WI38 (cell line): Measurements from ENCODE around the gene INPP5A.

Experiments
- H3K4me3 ChIP-seq: 2 replicates; pipeline ENCODE4 v1.5.1; 2011; ENCODE audit warnings: low read depth, mild to moderate bottlenecking, control low read depth, low read length
- CTCF ChIP-seq: IDR thresholded peaks from 2 replicates; pipeline ENCODE4 v1.5.1; 2012; ENCODE audit warnings: low read depth, mild to moderate bottlenecking, control low read depth, low read length

The INPP5A gene

DNA sequence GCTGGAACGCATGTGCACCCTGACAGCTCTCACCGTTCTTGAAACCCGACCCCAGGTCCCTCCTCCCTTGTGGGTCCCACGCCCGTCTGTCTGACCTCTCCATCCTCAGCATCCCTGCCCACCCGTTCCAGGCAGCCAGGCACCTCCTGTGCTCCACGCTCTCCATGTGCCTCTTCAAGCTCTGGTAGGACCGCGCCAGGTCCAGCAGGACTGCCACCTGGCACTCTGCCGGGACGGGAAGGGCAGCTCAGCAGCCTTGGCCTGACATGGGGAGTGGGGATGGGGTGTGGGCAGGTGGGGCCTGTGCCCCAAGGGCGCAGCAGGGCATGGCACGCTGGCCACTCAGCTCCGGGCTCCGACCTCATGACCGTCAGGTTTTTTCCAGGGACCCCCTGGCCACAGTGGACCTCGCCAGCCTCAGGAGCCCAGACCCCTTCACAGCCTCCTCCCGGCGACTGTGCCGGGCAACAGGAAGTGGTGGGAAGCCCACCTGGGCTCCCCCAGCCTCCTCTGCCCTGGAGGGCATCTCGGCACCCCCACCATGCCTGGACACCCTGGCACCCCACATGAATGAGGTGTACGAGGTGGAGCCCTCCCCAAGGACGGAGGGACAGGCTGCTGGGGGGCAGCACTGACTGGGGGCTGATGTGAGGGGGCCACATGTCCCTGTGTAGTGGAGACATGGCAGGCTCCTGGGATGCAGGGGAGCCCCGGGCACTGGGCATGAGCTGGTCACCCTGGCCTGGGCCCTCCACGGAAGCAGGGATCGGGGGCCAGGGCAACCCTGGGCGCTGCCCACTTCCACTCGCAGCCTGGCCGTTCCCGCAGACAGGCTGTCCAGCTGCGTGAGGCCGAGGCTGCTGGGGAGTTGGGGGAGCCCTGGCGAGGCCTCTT lies 273.5 kb downstream of the INPP5A start:
- no peak overlapping the region for H3K4me3 ChIP-seq
- TF ChIP-seq CTCF = no peak

- TF ChIP-seq CTCF = no peak
- H3K4me3 ChIP-seq = no peak overlapping the region
These were observed 274.4 kb downstream of the INPP5A start for GRCh38 chr10:132811891-132812481.

DNA sequence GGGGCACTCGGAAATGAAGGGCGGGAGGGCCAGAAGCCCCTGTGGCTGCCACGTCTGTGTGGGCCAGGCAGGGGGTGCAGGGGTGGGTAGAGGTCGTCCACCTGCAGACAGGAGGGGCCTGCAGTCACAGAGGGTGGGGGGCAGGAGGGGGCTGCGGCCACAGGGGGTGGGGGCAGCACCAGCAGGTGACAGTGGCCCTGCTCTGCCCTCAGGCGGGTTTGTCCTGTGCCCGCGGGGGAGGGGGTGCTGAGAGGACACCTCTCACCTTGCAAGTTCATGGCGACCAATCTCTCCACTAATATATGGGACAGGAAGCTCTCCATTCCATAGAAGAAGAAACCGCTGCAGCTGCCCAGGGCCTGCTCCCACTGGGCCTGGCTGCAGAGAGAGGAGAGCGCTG lies 274.9 kb downstream of the INPP5A start:
- no peak overlapping the region for H3K4me3 ChIP-seq
- no peak for TF ChIP-seq CTCF

DNA sequence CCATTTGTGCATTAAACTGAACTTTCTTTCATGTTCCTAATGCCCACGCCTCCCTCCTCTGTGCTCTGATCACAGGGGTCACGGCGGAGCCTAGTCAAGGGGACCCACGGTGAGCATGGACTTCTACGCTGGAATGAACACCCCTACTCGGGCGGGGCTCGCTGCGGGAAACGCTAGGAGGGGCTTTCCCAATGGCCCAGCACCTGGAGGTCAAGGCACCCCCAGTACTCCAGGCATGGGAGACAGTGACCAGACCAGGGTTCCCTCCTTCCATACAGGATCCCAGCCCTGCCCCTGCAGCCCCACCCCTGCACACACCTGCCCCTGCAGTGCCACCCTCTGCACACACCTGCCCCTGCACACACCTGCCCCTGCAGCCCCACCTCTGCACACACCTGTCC lies 275.4 kb downstream of the INPP5A start:
- H3K4me3 ChIP-seq = no peak overlapping the region
- TF ChIP-seq CTCF = no peak

- TF ChIP-seq CTCF = no peak
- H3K4me3 ChIP-seq = no peak overlapping the region
These were observed 276.2 kb downstream of the INPP5A start for GRCh38 chr10:132813560-132814468.

DNA sequence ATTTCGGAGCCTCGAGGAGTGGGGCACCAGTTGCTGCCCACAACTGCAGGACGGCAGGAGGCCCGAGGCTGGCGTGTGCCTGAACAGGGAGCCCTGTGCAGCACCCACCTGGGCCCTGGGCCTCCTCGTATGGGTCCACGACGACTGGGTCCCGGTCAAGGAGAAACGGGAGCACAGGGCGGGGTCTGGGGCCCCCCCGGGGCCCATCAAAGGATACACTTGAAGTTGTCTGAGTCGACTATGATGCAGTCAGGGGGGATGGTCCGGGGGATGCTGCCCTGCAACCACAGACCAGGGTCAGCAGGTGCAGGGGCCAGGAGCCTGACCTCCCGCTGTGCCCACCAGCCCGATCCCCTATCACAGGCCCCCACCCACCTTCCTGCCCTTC lies 276.9 kb downstream of the INPP5A start:
- no peak for TF ChIP-seq CTCF
- H3K4me3 ChIP-seq = no peak overlapping the region
